ENCODE measurements around the gene DST.

Gene DST

GRCh38 chr6:56484669-56485068 lies 158.0 kb downstream of the DST start:
- Histone ChIP-seq H3K9ac (ENCODE audit: low read depth, low read length, poor library complexity, severe bottlenecking) (no peak overlapping the region), H4K20me1 (ENCODE audit: insufficient read depth, low read length, poor library complexity, severe bottlenecking) (no peaks in the 10 kb centered on the region), H3K27me3 (ENCODE audit: insufficient read depth, low read length, poor library complexity, severe bottlenecking) (no peaks in the 10 kb centered on the region), H3K79me2 (ENCODE audit: insufficient read depth, low read length) (no peaks in the 10 kb centered on the region), H3K9me2 (replicated peaks; ENCODE audit: low read depth, low read length) (no peaks in the 10 kb centered on the region), H3F3A (ENCODE audit: low read depth) (no peaks in the 10 kb centered on the region), H3K4me1 (ENCODE audit: insufficient read depth, low read length, poor library complexity, severe bottlenecking) (no peaks in the 10 kb centered on the region), H2AFZ (ENCODE audit: low read length) (no peak overlapping the region), H3K4me3 (ENCODE audit: low read length, poor library complexity, severe bottlenecking) (no peak overlapping the region), H3K36me3 (ENCODE audit: insufficient read depth, low read length) (peaks cover 53% of the 10 kb centered on the region; the same call in 1 of the 2 replicates), H3K9me3 (ENCODE audit: insufficient read depth, low read depth, low read length) (no peaks in the 10 kb centered on the region), H3K4me2 (ENCODE audit: low read depth, low read length, poor library complexity, severe bottlenecking) (no peak overlapping the region)
- TF ChIP-seq EZH2phosphoT487 (IDR thresholded peaks at IDR 0.05; ENCODE audit: borderline replicate concordance) (no peak), CTCF (conservative IDR thresholded peaks at IDR 0.05; ENCODE audit: low read length) (no peak)

GRCh38 chr6:56483929-56484328 lies 158.8 kb downstream of the DST start:
- Histone ChIP-seq H3K9me3 (ENCODE audit: insufficient read depth, low read depth, low read length) (no peaks in the 10 kb centered on the region), H3K4me3 (ENCODE audit: low read length, poor library complexity, severe bottlenecking) (no peak overlapping the region), H3K27me3 (ENCODE audit: insufficient read depth, low read length, poor library complexity, severe bottlenecking) (no peaks in the 10 kb centered on the region), H3K9me2 (replicated peaks; ENCODE audit: low read depth, low read length) (no peaks in the 10 kb centered on the region), H3K79me2 (ENCODE audit: insufficient read depth, low read length) (no peaks in the 10 kb centered on the region), H2AFZ (ENCODE audit: low read length) (no peak overlapping the region), H3K36me3 (ENCODE audit: insufficient read depth, low read length) (peaks cover 53% of the 10 kb centered on the region; the same call in 1 of the 2 replicates), H3K9ac (ENCODE audit: low read depth, low read length, poor library complexity, severe bottlenecking) (no peak overlapping the region), H3K4me2 (ENCODE audit: low read depth, low read length, poor library complexity, severe bottlenecking) (no peak overlapping the region), H3K4me1 (ENCODE audit: insufficient read depth, low read length, poor library complexity, severe bottlenecking) (no peaks in the 10 kb centered on the region), H3F3A (ENCODE audit: low read depth) (no peaks in the 10 kb centered on the region), H4K20me1 (ENCODE audit: insufficient read depth, low read length, poor library complexity, severe bottlenecking) (no peaks in the 10 kb centered on the region)
- no peak for TF ChIP-seq EZH2phosphoT487 (IDR thresholded peaks at IDR 0.05; ENCODE audit: borderline replicate concordance)
- TF ChIP-seq CTCF (conservative IDR thresholded peaks at IDR 0.05; ENCODE audit: low read length): no peak

GRCh38 chr6:56482525-56482924 lies 160.2 kb downstream of the DST start:
- no peaks in the 10 kb centered on the region for H3K9me3 ChIP-seq (ENCODE audit: insufficient read depth, low read depth, low read length)
- no peaks in the 10 kb centered on the region for H3K4me1 ChIP-seq (ENCODE audit: insufficient read depth, low read length, poor library complexity, severe bottlenecking)
- TF ChIP-seq EZH2phosphoT487 (IDR thresholded peaks at IDR 0.05; ENCODE audit: borderline replicate concordance): no peak
- TF ChIP-seq CTCF (conservative IDR thresholded peaks at IDR 0.05; ENCODE audit: low read length): no peak
- no peak overlapping the region for H2AFZ ChIP-seq (ENCODE audit: low read length)
- no peak overlapping the region for H3K4me2 ChIP-seq (ENCODE audit: low read depth, low read length, poor library complexity, severe bottlenecking)
- no peak overlapping the region for H3K4me3 ChIP-seq (ENCODE audit: low read length, poor library complexity, severe bottlenecking)
- H3K79me2 ChIP-seq (ENCODE audit: insufficient read depth, low read length): no peaks in the 10 kb centered on the region
- H3K9ac ChIP-seq (ENCODE audit: low read depth, low read length, poor library complexity, severe bottlenecking): no peak overlapping the region
- H3K27me3 ChIP-seq (ENCODE audit: insufficient read depth, low read length, poor library complexity, severe bottlenecking): no peaks in the 10 kb centered on the region
- no peaks in the 10 kb centered on the region for H3K9me2 ChIP-seq (replicated peaks; ENCODE audit: low read depth, low read length)
- no peaks in the 10 kb centered on the region for H3F3A ChIP-seq (ENCODE audit: low read depth)
- H3K36me3 ChIP-seq (ENCODE audit: insufficient read depth, low read length): peaks cover 49% of the 10 kb centered on the region; the same call in 1 of the 2 replicates
- H4K20me1 ChIP-seq (ENCODE audit: insufficient read depth, low read length, poor library complexity, severe bottlenecking): no peaks in the 10 kb centered on the region

All from Loucy (cell line).